K562 (cell line): ENCODE results near the gene MRPS6. TPM values are rescaled to one million over a fixed set of nuclear protein-coding genes. Genes with fewer than 3 reads are reported as not detected.

Experiments used
- ARID1B ChIP-seq: fragments of 450-650 bp; IDR thresholded peaks from 2 replicates; pipeline ENCODE4 v1.6.1; 2016; ENCODE audit warnings: antibody characterized with exemption, mild to moderate bottlenecking, inconsistent platforms
- ERF ChIP-seq: fragments of 450-650 bp; formaldehyde crosslinking; IDR thresholded peaks from 2 replicates; pipeline ENCODE4 v1.4.0; 2020; ENCODE audit warnings: mild to moderate bottlenecking, mixed read lengths
- ILF3 ChIP-seq: fragments of 450-650 bp; IDR thresholded peaks from 2 replicates; pipeline ENCODE4 v1.6.1; 2018; ENCODE audit warnings: antibody characterized with exemption, mild to moderate bottlenecking, moderate library complexity, borderline replicate concordance
- KLF13 ChIP-seq: fragments of 450-650 bp; IDR thresholded peaks from 2 replicates; pipeline ENCODE4 v1.6.1; 2016; ENCODE audit warnings: missing genetic modification characterization, low read depth, mild to moderate bottlenecking, missing compliant biosample characterization, moderate library complexity, borderline replicate concordance
- MNT ChIP-seq, 2 experiments: fragments of 450-650 bp; conservative IDR thresholded peaks; 2 replicates each; pipeline ENCODE4 v1.6.1; 2017; ENCODE audit warnings: mild to moderate bottlenecking in 2 of 2, moderate library complexity in 2 of 2
- MYC ChIP-seq, 2 experiments: fragments of 250-450 bp in 1 of 2; sonication (Bioruptor Pico) in 1 of 2; IDR thresholded peaks; 2 replicates each; pipeline versions ENCODE4 v1.5.1 to v1.6.1; 2012 to 2021; ENCODE audit warnings: low read depth in 2 of 2, borderline replicate concordance in 1 of 2, improper control_type of control experiment in 1 of 2, low read length in 1 of 2, mild to moderate bottlenecking in 1 of 2, moderate library complexity in 1 of 2
- NEUROD1 ChIP-seq: fragments of 150-350 bp; IDR thresholded peaks from 2 replicates; pipeline ENCODE4 v1.6.1; 2014; ENCODE audit warnings: borderline replicate concordance, low read length, low read depth; ENCODE audit not compliant: partially characterized antibody
- NR0B1 ChIP-seq: fragments of 450-650 bp; IDR thresholded peaks from one replicate; pipeline ENCODE4 v1.6.1; 2018; ENCODE audit warnings: mild to moderate bottlenecking, moderate library complexity; ENCODE audit not compliant: partially characterized antibody
- RB1 ChIP-seq: fragments of 450-650 bp; IDR thresholded peaks from 2 replicates; pipeline ENCODE4 v1.6.1; 2017; ENCODE audit warnings: low read depth, mild to moderate bottlenecking
- SMARCC2 ChIP-seq: fragments of 450-650 bp; IDR thresholded peaks from 2 replicates; pipeline ENCODE4 v1.6.1; 2017; ENCODE audit warnings: antibody characterized with exemption, moderate library complexity, mild to moderate bottlenecking, low read depth
- SRF ChIP-seq, 2 experiments: fragments of 250-450, 450-650 bp in 1 of 2; sonication (Bioruptor Pico) in 1 of 2; sonication (generic) in 1 of 2; formaldehyde crosslinking; IDR thresholded peaks; 2 replicates each; pipeline versions ENCODE4 v1.5.0 to v1.5.1; 2020 to 2022; ENCODE audit warnings: mild to moderate bottlenecking in 1 of 2, missing genetic modification reagents in 1 of 2
- STAT5B ChIP-seq: fragments of 250-450 bp; sonication (Bioruptor Pico); IDR thresholded peaks from 2 replicates; pipeline ENCODE4 v1.8.0; 2021; ENCODE audit warnings: mild to moderate bottlenecking, inconsistent platforms
- TAF15 ChIP-seq: fragments of 200-400 bp; formaldehyde crosslinking; IDR thresholded peaks from 2 replicates; pipeline ENCODE4 v1.6.1; 2017; ENCODE audit warnings: mild to moderate bottlenecking, low read depth, low read length, moderate library complexity
- TCF3 ChIP-seq: sonication (generic); formaldehyde crosslinking; IDR thresholded peaks from 2 replicates; pipeline ENCODE4 v1.4.0; 2020; ENCODE audit warnings: mild to moderate bottlenecking, missing genetic modification reagents
- TEAD4 ChIP-seq, 2 experiments: sonication (generic) in 1 of 2; formaldehyde crosslinking in 1 of 2; IDR thresholded peaks; 2 replicates each; pipeline versions ENCODE4 v1.6.1 to v1.8.0; 2012 to 2022; ENCODE audit warnings: borderline replicate concordance in 1 of 2, inconsistent platforms in 1 of 2, low read length in 1 of 2, mild to moderate bottlenecking in 1 of 2, missing genetic modification reagents in 1 of 2
- XRCC4 ChIP-seq: IDR thresholded peaks from one replicate; pipeline ENCODE4 v1.6.1; 2011; ENCODE audit not compliant: insufficient read depth, insufficient read length; ENCODE audit errors: extremely low read depth
- YBX1 ChIP-seq: fragments of 450-650 bp; IDR thresholded peaks from 2 replicates; pipeline ENCODE4 v1.7.1; 2016; ENCODE audit warnings: mild to moderate bottlenecking
- ZBED1 ChIP-seq: IDR thresholded peaks from 2 replicates; pipeline ENCODE4 v1.6.1; 2014
- ZNF124 ChIP-seq: sonication (generic); formaldehyde crosslinking; IDR thresholded peaks from 2 replicates; pipeline ENCODE4 v1.8.1; 2022; ENCODE audit warnings: missing genetic modification reagents
- ZNF175 ChIP-seq: fragments of 200-800 bp; sonication (Bioruptor generic); IDR thresholded peaks from 2 replicates; pipeline ENCODE4 v1.6.1; 2016; ENCODE audit warnings: low read depth, mild to moderate bottlenecking, missing genetic modification characterization, missing compliant biosample characterization
- ZNF224 ChIP-seq: sonication (generic); formaldehyde crosslinking; IDR thresholded peaks from 2 replicates; pipeline ENCODE4 v1.8.0; 2022; ENCODE audit warnings: mild to moderate bottlenecking, missing genetic modification reagents
- ZNF668 ChIP-seq: fragments of 250-450 bp; sonication (Bioruptor Pico); IDR thresholded peaks from 2 replicates; pipeline ENCODE4 v1.8.0; 2022; ENCODE audit warnings: mild to moderate bottlenecking, inconsistent platforms
- ZSCAN29 ChIP-seq: fragments of 450-650 bp; IDR thresholded peaks from 2 replicates; pipeline ENCODE4 v1.6.1; 2017
- polyA plus RNA-seq, 8 experiments: library from polyadenylated mRNA; depleted of rRNA in 4 of 8; stranded (reverse) in 5 of 8; unstranded in 3 of 8; fragments of >200 nt; fragmentation: Nextera tagmentation in 2 of 8; fragmentation: Illumina TruSeq in 1 of 8; extraction: Ambion mirVana in 2 of 8; extraction: Trizol in 1 of 8; gene quantifications; 2 replicates each; pipeline versions ENCODE4 v1.2.1 to v1.2.3, GENCODE V29; 2011 to 2014; ENCODE audit warnings: inconsistent platforms in 1 of 8, missing spikeins in 1 of 8
- total RNA-seq, 7 experiments: library from RNA; depleted of rRNA in 6 of 7; stranded (reverse); fragments of >200 nt in 6 of 7; fragmentation: Illumina TruSeq in 2 of 7; extraction: Trizol in 2 of 7; gene quantifications; 2 replicates each; pipeline versions ENCODE4 v1.2.1 to v1.2.3, GENCODE V29; 2011 to 2021; ENCODE audit warnings: low replicate concordance in 1 of 7
- TF ChIP-seq, protein P1 (sequence below): fragments of 250-450 bp; sonication (Bioruptor Pico); IDR thresholded peaks from 2 replicates; pipeline ENCODE4 v1.5.0; 2020; ENCODE audit warnings: mild to moderate bottlenecking

The MRPS6 gene
- total and polyA plus RNA-seq, 9 of the 15 experiments (the other 6 are each of a cell fraction or from before 2014, with no cell fraction given) = 26.1 to 72.0 (median 39.3) TPM

DNA sequence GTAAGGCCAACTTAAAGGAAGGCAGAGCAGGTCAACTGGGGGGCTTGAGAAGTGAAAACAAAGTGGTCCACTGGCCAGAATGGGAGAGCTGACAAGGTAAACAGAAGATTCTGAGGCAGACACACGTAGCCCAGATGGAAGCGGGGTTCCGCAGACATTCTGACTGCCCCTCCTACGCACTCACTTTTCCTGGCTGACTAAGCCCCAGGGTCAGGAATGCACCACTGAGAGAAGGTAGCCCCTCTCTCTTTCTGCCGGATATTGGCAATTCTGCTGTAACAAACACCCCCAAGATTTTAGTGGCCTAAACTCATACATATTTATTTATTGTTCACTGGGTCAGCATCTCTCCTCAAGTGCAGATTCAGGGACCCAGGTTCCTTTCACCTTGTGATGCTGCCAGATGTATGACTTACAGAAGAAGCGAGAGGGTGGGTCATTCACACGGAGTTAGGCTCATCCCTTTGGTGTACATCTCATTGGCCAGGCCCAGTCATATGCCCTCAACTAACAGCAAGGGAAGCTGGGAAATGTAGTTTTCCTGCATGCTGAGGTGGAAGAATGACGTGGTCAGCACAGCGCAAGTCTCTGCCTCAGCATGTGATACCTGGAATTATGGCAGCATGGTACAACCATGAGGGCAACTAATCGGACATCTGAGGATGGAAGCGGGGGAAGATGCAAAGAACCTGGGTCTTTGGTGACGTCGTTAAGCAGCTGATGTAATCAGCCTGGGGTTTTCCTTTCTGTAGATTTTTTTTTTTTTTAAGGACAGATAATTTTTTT, 43.4 kb upstream of the MRPS6 start (continued):
- TF ChIP-seq ZBED1 (no peak), ZNF124 (no peak), TCF3 (CRISPR knock-in tag) (no peak), SMARCC2 (no peak), ILF3 (no peak), ZNF175 (CRISPR knock-in tag) (peak; percentile 65; the same call in 1 of the 2 replicates), NR0B1 (no peak), TEAD4 (IDR thresholded peaks at IDR 0.05; ENCODE audit: low read length) (no peak), TEAD4 (CRISPR knock-in tag; IDR thresholded peaks at IDR 0.05; ENCODE audit: borderline replicate concordance) (no peak), XRCC4 (no peak), SRF (CRISPR knock-in tag; IDR thresholded peaks at IDR 0.05) (no peak), ZSCAN29 (no peak), ZNF224 (CRISPR knock-in tag) (no peak), MNT (conservative IDR thresholded peaks at IDR 0.05) (peak in 1 of 2 experiments; percentile 49; a peak in 2 of 4 replicates), MYC (IDR thresholded peaks at IDR 0.05; ENCODE audit: low read depth, low read length) (peak; percentile 93), MYC (CRISPR knock-in tag; IDR thresholded peaks at IDR 0.05; ENCODE audit: borderline replicate concordance, low read depth) (no peak), ZNF668 (CRISPR knock-in tag) (no peak), TAF15 (no peak), KLF13 (tag) (no peak), ERF (CRISPR knock-in tag) (no peak), RB1 (peak; percentile 35; the same call in 1 of the 2 replicates), NEUROD1 (no peak), YBX1 (no peak), ARID1B (no peak), STAT5B (CRISPR knock-in tag) (no peak)
- TF ChIP-seq, protein P1, sequence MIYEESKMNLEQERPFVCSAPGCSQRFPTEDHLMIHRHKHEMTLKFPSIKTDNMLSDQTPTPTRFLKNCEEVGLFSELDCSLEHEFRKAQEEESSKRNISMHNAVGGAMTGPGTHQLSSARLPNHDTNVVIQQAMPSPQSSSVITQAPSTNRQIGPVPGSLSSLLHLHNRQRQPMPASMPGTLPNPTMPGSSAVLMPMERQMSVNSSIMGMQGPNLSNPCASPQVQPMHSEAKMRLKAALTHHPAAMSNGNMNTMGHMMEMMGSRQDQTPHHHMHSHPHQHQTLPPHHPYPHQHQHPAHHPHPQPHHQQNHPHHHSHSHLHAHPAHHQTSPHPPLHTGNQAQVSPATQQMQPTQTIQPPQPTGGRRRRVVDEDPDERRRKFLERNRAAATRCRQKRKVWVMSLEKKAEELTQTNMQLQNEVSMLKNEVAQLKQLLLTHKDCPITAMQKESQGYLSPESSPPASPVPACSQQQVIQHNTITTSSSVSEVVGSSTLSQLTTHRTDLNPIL (CRISPR knock-in tag) = no peak
